ENCODE measurements around the gene DNAH2. TPM values are rescaled to one million over a fixed set of nuclear protein-coding genes. Genes with fewer than 3 reads are reported as not detected.

Gene DNAH2
- total and polyA plus RNA-seq, 2 donors (not counting 3 experiments of a cell fraction or from before 2014, with no cell fraction given): 0.10 to 0.11 TPM

GRCh38 chr17:7744416-7744815 is 26.9 kb downstream of the DNAH2 start:
- Histone ChIP-seq H3K9ac (replicated peaks; ENCODE audit: extremely low read depth, insufficient read depth, low read length) (no peak overlapping the region), H4K20me1 (replicated peaks; ENCODE audit: control insufficient read depth, extremely low read depth, insufficient read depth, low read length) (no peaks in the 10 kb centered on the region), H3K27me3 (ENCODE audit: control insufficient read depth in 2 of 2, insufficient read depth in 2 of 2, low read length in 2 of 2) (peaks cover 4 to 5% of the 10 kb centered on the region in 2 experiments), H3K27ac (ENCODE audit: insufficient read depth, low read depth, low read length) (no peak overlapping the region), H3K4me2 (ENCODE audit: insufficient read depth, low read length) (no peak overlapping the region), H3K36me3 (ENCODE audit: control insufficient read depth in 2 of 2, extremely low read depth in 1 of 2, insufficient read depth in 2 of 2, low read length in 2 of 2) (no peaks in the 10 kb centered on the region), H3K9me3 (replicated peaks; ENCODE audit: control insufficient read depth, insufficient read depth, low read length) (no peaks in the 10 kb centered on the region), H3K9me1 (replicated peaks; ENCODE audit: control insufficient read depth, extremely low read depth, insufficient read depth, low read length) (no peaks in the 10 kb centered on the region), H2AFZ (ENCODE audit: low read depth, low read length) (no peak overlapping the region), H3K79me2 (ENCODE audit: control insufficient read depth, insufficient read depth, low read length) (no peaks in the 10 kb centered on the region), H3K4me1 (ENCODE audit: control insufficient read depth, extremely low read depth, insufficient read depth, low read length) (peaks cover 17% of the 10 kb centered on the region), H3K4me3 (replicated peaks in 1 of 3; ENCODE audit: insufficient read depth in 1 of 3, low read depth in 1 of 3, low read length in 3 of 3) (no peak overlapping the region)
- TF ChIP-seq EZH2 (IDR thresholded peaks at IDR 0.05; ENCODE audit: borderline replicate concordance, low read depth, low read length, severe bottlenecking) (no peak), POLR2A (IDR thresholded peaks at IDR 0.05; ENCODE audit: low read depth, low read length) (no peak), JUN (IDR thresholded peaks at IDR 0.05; ENCODE audit: borderline replicate concordance, insufficient read depth, insufficient read length, low read depth) (no peak), GATA2 (IDR thresholded peaks at IDR 0.05; ENCODE audit: insufficient read depth, insufficient read length, low read depth, low read length) (no peak), MAX (IDR thresholded peaks at IDR 0.05; ENCODE audit: insufficient read depth, insufficient read length) (no peak), POLR2AphosphoS5 (IDR thresholded peaks at IDR 0.05; ENCODE audit: insufficient read depth, low read depth, low read length) (no peak), MYC (IDR thresholded peaks at IDR 0.05; ENCODE audit: low read depth, low read length) (no peak), FOS (IDR thresholded peaks at IDR 0.05; ENCODE audit: borderline replicate concordance, insufficient read depth, low read length) (no peak)
- TF ChIP-seq, protein P1, sequence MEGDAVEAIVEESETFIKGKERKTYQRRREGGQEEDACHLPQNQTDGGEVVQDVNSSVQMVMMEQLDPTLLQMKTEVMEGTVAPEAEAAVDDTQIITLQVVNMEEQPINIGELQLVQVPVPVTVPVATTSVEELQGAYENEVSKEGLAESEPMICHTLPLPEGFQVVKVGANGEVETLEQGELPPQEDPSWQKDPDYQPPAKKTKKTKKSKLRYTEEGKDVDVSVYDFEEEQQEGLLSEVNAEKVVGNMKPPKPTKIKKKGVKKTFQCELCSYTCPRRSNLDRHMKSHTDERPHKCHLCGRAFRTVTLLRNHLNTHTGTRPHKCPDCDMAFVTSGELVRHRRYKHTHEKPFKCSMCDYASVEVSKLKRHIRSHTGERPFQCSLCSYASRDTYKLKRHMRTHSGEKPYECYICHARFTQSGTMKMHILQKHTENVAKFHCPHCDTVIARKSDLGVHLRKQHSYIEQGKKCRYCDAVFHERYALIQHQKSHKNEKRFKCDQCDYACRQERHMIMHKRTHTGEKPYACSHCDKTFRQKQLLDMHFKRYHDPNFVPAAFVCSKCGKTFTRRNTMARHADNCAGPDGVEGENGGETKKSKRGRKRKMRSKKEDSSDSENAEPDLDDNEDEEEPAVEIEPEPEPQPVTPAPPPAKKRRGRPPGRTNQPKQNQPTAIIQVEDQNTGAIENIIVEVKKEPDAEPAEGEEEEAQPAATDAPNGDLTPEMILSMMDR (IDR thresholded peaks at IDR 0.05; ENCODE audit: extremely low read depth in 1 of 2, insufficient read depth in 1 of 2, low read depth in 1 of 2, low read length in 2 of 2): no peak
- no TSS peak for BruUV-seq (replicated peaks)
- FAIRE-seq (no peak), DNase-seq (ENCODE audit: low read depth, low spot score) (peak; percentile 23)
- ChIA-PET POLR2A (no interaction called here), CTCF (interaction anchor here (0.7 to 9.7 kb wide), 16 partner anchors 9 to 313 kb away, joined by 3 to 236 read pairs (median 8); partner anchors contain the start of genes CNTROB, KDM6B and TRAPPC1)
- dilution Hi-C loops (cut with MboI; ENCODE audit: extremely low pct_ligation_motif_present, low sequenced_read_pairs): no loop called here
- intact Hi-C loops (cut with micrococcal nuclease): loop anchor here (5.0 kb wide), 1 partner anchor 78 kb away; no protein-coding TSS in a partner anchor
